Measurements from ENCODE around the gene DHRSX. TPM values are rescaled to one million over a fixed set of nuclear protein-coding genes. Genes with fewer than 3 reads are reported as not detected.
"Not testable (repeated sequence)": the region's sequence is repeated elsewhere in the genome, so short reads cannot be mapped to it uniquely, and the experiment has no call there.

The DHRSX gene
- total and polyA plus RNA-seq, 2 of the 13 experiments (the other 11 are each of a cell fraction or from before 2014, with no cell fraction given) = 15.5 to 24.3 TPM

GRCh38 chrX:2520539-2520938 is 19.8 kb upstream of the DHRSX start:
- ATAC-seq (no peak), FAIRE-seq (no peak), DNase-seq (ENCODE audit: low spot score) (no peak)
- 89% methylated on average over 8 of the region's 8 CpGs for WGBS (ENCODE audit: low lambda C conversion rate)
- H3K79me2 ChIP-seq (ENCODE audit: insufficient read depth, low read length) = no peaks in the 10 kb centered on the region
- intact Hi-C loops (cut with micrococcal nuclease; ENCODE audit: unreplicated experiment) (no loop called here), in situ Hi-C loops (cut with HindIII; ENCODE audit: extremely low pct_ligation_motif_present, low pct_unique_long_range_greater_than_20kb) (no loop called here)
- ChIA-PET CTCF (ENCODE audit: low intra/inter-chr PET ratio, low total read pairs) (no interaction called here), POLR2A (no interaction called here)
- no peak overlapping the region for H3K9ac ChIP-seq (ENCODE audit: insufficient read depth, low read depth, low read length)
- no peak overlapping the region for H3K4me3 ChIP-seq (replicated peaks in 1 of 3; ENCODE audit: insufficient read depth in 1 of 3, low read depth in 2 of 3, low read length in 3 of 3)
- H3K4me2 ChIP-seq (ENCODE audit: low read depth, low read length) = no peak overlapping the region
- no peak overlapping the region for H2AFZ ChIP-seq (ENCODE audit: low read length)
- no peak overlapping the region for H3K27ac ChIP-seq (ENCODE audit: extremely low read length, insufficient read depth, low read length)
- BruUV-seq (replicated peaks) = no TSS peak
- no peaks in the 10 kb centered on the region for H3K36me3 ChIP-seq (replicated peaks in 1 of 2; ENCODE audit: control insufficient read depth in 1 of 2, insufficient read depth in 2 of 2, low read length in 2 of 2)
- H3K9me3 ChIP-seq (ENCODE audit: low read length) = no peaks in the 10 kb centered on the region
- H3K4me1 ChIP-seq (ENCODE audit: insufficient read depth, low read length) = peaks cover 13% of the 10 kb centered on the region
- TF ChIP-seq UBTF (CRISPR knock-in tag; IDR thresholded peaks at IDR 0.05) (no peak), CREB1 (IDR thresholded peaks at IDR 0.05) (peak; percentile 93), CREB1 (CRISPR knock-in tag; IDR thresholded peaks at IDR 0.05) (no peak), EEA1 (CRISPR knock-in tag; IDR thresholded peaks at IDR 0.05; ENCODE audit: borderline replicate concordance) (no peak)
- peaks cover 0 to 11% of the 10 kb centered on the region in 2 experiments; a peak in 2 of 5 replicates for H3K27me3 ChIP-seq (ENCODE audit: control insufficient read depth in 1 of 2, insufficient read depth in 2 of 2, low read length in 2 of 2)
- no peaks in the 10 kb centered on the region for H4K20me1 ChIP-seq (ENCODE audit: insufficient read depth, low read length)

GRCh38 chrX:2519638-2520037 is 18.9 kb upstream of the DHRSX start:
- peak; percentile 77 for TF ChIP-seq CREB1 (IDR thresholded peaks at IDR 0.05)
- H2AFZ ChIP-seq (ENCODE audit: low read length); H3K4me2 ChIP-seq (ENCODE audit: low read depth, low read length); H3K36me3 ChIP-seq (replicated peaks in 1 of 2; ENCODE audit: control insufficient read depth in 1 of 2, insufficient read depth in 2 of 2, low read length in 2 of 2); H3K27ac ChIP-seq (ENCODE audit: extremely low read length, insufficient read depth, low read length); ATAC-seq; H4K20me1 ChIP-seq (ENCODE audit: insufficient read depth, low read length); H3K9ac ChIP-seq (ENCODE audit: insufficient read depth, low read depth, low read length); H3K27me3 ChIP-seq (ENCODE audit: control insufficient read depth in 1 of 2, insufficient read depth in 2 of 2, low read length in 2 of 2); POLR2A ChIA-PET; BruUV-seq (replicated peaks); H3K4me3 ChIP-seq (replicated peaks in 1 of 3; ENCODE audit: insufficient read depth in 1 of 3, low read depth in 2 of 3, low read length in 3 of 3); intact Hi-C loops (cut with micrococcal nuclease; ENCODE audit: unreplicated experiment); DNase-seq (ENCODE audit: low spot score); CTCF ChIA-PET (ENCODE audit: low intra/inter-chr PET ratio, low total read pairs); H3K9me3 ChIP-seq (ENCODE audit: low read length); H3K79me2 ChIP-seq (ENCODE audit: insufficient read depth, low read length); FAIRE-seq; in situ Hi-C loops (cut with HindIII; ENCODE audit: extremely low pct_ligation_motif_present, low pct_unique_long_range_greater_than_20kb); TF ChIP-seq CREB1 (CRISPR knock-in tag; IDR thresholded peaks at IDR 0.05): not testable (repeated sequence)
- WGBS (ENCODE audit: low lambda C conversion rate) = 30% methylated on average over 3 of the region's 3 CpGs
- H3K4me1 ChIP-seq (ENCODE audit: insufficient read depth, low read length) = peaks cover 13% of the 10 kb centered on the region

Data from HepG2 (cell line).